PC-3 (cell line): ENCODE results near the gene CGB2.

ENCODE experiments used
- CTCF ChIP-seq: fragments of 300-600 bp; sonication (generic); conservative IDR thresholded peaks from 2 replicates; pipeline ENCODE4 v1.5.1; 2017; ENCODE audit warnings: antibody characterized with exemption, low read depth, mild to moderate bottlenecking, low read length
- EZH2 ChIP-seq: fragments of 300-600 bp; sonication (generic); IDR thresholded peaks from one replicate; pipeline ENCODE4 v1.6.1; 2017; ENCODE audit warnings: antibody characterized with exemption, mild to moderate bottlenecking, low read length; ENCODE audit not compliant: unreplicated experiment

GRCh38 chr19:49073514-49074378 is 42.1 kb downstream of the CGB2 start:
- TF ChIP-seq CTCF (peak; percentile 53), EZH2 (no peak)
